Measurements from ENCODE around the gene VAPA. TPM values are rescaled to one million over a fixed set of nuclear protein-coding genes. Genes with fewer than 3 reads are reported as not detected.

The VAPA gene
- total and polyA plus RNA-seq, 9 of the 15 experiments (the other 6 are each of a cell fraction or from before 2014, with no cell fraction given): 219 to 902 (median 526) TPM

DNA sequence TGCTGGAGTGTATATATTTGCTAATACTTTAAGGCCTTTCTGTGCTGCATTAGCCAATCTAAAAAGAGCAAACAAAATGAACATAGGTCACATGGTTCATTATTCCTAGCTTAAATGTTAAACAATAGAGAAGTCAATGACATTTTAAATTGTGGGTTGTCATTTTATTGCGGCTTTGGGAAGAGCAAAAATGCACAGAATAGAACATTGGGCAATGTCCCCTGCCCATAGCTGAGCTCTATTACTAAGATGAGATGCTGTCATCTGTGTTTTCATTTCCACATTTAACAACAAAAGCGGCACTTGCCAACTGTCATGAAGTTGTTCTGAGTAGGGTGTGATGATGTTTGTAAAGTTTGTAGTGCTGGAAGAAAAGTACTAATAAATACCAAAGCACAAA, 3.2 kb upstream of the VAPA start:
- in situ Hi-C loops (cut with MboI): loop anchor here (10.0 kb wide), 1 partner anchor 896 kb away; no protein-coding TSS in a partner anchor
- no peaks in the 10 kb centered on the region for H3K27me3 ChIP-seq (ENCODE audit: control insufficient read depth in 2 of 2, insufficient read depth in 2 of 2, low read length in 2 of 2)
- WGBS (ENCODE audit: insufficient coverage, low coverage, missing lambda C conversion rate): 87% methylated on average over 2 of the region's 2 CpGs
- no peak overlapping the region for H3K4me3 ChIP-seq
- BruUV-seq (replicated peaks): no TSS peak
- no peak overlapping the region for H3K27ac ChIP-seq (ENCODE audit: extremely low read depth, low read depth, low read length)
- H3K4me1 ChIP-seq (replicated peaks in 1 of 2; ENCODE audit: control insufficient read depth in 2 of 2, insufficient read depth in 2 of 2, low read length in 2 of 2): peaks cover 13 to 29% of the 10 kb centered on the region in 2 experiments
- H3K9me1 ChIP-seq (ENCODE audit: control insufficient read depth, insufficient read depth, low read length): no peaks in the 10 kb centered on the region
- H3K9me3 ChIP-seq (replicated peaks; ENCODE audit: control insufficient read depth, insufficient read depth, low read depth, low read length): peaks cover 6% of the 10 kb centered on the region
- ATAC-seq (no peak), DNase-seq (ENCODE audit: extremely low read depth in 1 of 4, low spot score in 3 of 4) (no peak), FAIRE-seq (no peak)
- no peak overlapping the region for H3K9ac ChIP-seq (ENCODE audit: insufficient read depth in 1 of 2, low read depth in 2 of 2, low read length in 2 of 2)
- no peak overlapping the region for H3K4me2 ChIP-seq (ENCODE audit: insufficient read depth, low read length)
- ChIA-PET POLR2A (interaction anchor here (0.7 kb wide), 1 partner anchor 25 kb away, joined by 3 read pairs; the partner anchor contains the start of gene TXNDC2), CTCF (ENCODE audit: low intra/inter-chr PET ratio) (no interaction called here)
- H3K36me3 ChIP-seq (ENCODE audit: control insufficient read depth, insufficient read depth, low read length): peaks cover 3% of the 10 kb centered on the region; the same call in 1 of the 3 replicates
- H3K79me2 ChIP-seq (ENCODE audit: control insufficient read depth, insufficient read depth, low read length): peaks cover 21% of the 10 kb centered on the region
- H4K20me1 ChIP-seq (replicated peaks; ENCODE audit: control insufficient read depth, insufficient read depth, low read length): peaks cover 3% of the 10 kb centered on the region; the same call in 1 of the 2 replicates
- no peak overlapping the region for H2AFZ ChIP-seq (ENCODE audit: low read depth, low read length)
- TF ChIP-seq CHD1 (IDR thresholded peaks at IDR 0.05; ENCODE audit: low read length): no peak
- TF ChIP-seq, protein P1, sequence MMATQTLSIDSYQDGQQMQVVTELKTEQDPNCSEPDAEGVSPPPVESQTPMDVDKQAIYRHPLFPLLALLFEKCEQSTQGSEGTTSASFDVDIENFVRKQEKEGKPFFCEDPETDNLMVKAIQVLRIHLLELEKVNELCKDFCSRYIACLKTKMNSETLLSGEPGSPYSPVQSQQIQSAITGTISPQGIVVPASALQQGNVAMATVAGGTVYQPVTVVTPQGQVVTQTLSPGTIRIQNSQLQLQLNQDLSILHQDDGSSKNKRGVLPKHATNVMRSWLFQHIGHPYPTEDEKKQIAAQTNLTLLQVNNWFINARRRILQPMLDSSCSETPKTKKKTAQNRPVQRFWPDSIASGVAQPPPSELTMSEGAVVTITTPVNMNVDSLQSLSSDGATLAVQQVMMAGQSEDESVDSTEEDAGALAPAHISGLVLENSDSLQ (IDR thresholded peaks at IDR 0.05): no peak
- TF ChIP-seq, protein P2, sequence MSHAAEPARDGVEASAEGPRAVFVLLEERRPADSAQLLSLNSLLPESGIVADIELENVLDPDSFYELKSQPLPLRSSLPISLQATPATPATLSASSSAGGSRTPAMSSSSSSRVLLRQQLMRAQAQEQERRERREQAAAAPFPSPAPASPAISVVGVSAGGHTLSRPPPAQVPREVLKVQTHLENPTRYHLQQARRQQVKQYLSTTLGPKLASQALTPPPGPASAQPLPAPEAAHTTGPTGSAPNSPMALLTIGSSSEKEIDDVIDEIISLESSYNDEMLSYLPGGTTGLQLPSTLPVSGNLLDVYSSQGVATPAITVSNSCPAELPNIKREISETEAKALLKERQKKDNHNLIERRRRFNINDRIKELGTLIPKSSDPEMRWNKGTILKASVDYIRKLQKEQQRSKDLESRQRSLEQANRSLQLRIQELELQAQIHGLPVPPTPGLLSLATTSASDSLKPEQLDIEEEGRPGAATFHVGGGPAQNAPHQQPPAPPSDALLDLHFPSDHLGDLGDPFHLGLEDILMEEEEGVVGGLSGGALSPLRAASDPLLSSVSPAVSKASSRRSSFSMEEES (CRISPR knock-in tag; IDR thresholded peaks at IDR 0.05): peak; percentile 11
- intact Hi-C loops (cut with micrococcal nuclease): loop anchor here (10.0 kb wide), 1 partner anchor 226 kb away; no protein-coding TSS in a partner anchor
